HG03196 (cell line): ENCODE results near the gene RIMS4.

ENCODE experiments used
- ATAC-seq: cut with Tn5 transposase; IDR thresholded peaks from one replicate; pipeline ENCODE4 v1.9.1; 2021; ENCODE audit not compliant: unreplicated experiment

RIMS4 gene

DNA sequence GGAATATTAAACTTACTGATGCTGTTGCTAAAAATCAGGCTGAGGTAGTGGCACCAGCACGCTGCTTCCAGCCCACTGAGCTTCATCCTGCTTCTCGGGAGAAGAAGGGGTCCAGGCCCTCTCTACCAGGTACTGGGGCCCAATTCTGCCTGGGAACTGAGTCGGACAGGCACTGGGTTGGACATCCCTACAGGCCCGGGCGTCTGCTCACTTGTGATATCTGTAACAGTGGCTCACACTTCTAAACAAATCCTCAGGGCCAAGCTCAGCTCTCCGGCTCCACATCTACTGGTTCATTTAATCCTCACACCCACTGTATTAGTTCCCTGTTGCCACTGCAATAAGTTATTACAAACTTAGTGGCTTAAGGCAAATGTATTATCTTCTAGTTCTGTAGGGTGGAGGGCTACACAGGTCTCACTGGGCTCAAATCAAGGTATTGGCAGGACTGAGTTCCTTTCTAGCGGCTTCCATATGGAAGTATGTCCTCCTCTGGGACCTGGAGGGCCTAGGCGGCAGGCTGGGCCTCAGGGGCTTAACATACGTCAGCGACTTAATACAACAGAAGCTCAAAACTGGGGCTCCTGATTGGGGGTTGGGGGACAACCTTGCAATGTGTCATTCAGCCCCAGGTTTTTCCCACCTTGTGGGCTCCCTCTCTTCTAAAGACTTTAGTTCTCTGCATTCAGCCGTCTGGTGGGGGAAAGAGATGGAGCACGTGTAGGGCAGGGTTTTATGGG lies 66.3 kb downstream of the RIMS4 start:
- ATAC-seq = no peak

DNA sequence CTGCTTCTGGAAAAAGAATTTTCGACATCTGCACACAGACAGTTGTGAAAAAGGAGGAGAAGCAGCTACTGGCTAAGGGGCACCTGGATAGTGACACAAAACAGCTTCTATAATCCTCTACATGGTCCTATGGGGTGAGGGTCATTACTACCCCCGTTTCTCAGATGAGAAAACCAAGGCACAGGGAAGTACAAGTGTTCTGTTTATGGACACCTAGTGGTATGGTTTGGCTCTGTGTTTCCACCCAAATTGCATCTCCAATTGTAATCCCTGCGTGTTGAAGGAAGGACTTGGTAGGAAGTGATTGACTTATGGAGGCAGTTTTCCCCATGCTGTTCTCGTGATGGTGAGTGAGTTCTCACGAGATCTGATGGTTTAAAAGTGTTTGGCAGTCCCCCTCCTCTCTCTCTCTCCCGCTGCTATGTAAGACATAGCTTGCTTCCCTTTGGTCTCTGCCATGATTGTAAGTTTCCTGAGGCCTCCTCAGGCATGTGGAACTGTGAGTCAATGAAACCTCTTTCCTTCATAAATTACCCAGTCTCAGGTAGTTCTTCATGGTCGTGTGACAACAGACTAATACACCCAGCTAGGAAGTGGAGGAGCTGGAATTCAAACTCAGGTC lies 67.2 kb downstream of the RIMS4 start:
- no peak for ATAC-seq

DNA sequence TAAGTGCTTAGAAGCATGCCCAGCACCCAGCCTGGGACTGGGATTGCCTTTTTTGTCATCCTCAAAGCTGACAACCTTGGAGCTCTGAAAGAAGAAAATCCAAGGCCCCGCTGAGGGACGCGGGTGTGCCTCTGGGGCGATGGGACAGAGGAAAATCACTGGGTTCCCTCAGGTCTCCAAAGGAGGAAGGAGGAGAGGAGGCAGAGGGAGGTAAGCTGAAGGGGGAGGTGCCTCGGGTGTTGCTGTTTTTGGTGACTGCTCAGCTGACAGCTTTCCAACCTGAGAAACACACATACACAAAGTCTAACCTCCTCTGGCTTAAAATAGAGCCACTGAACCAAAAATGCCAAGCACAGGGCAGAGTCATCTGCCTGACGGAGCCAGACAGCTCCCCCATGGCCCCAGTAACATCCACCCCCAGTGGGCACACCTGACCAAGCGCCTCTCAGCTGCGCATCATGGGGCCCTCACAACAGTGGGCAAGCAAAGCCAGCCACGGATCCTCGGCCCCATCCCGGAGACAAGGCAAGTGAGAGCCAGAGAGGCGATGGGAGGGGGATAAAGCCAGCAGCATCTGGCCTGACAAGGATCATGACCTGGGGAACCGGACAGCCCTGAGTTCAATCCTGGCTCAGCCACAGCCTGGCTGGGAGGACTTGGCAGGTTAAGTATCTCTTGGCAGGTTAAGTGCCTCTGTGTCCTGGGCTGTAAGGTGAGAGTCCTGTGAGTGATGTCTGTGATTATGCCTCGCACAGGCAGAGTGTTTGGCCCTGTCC lies 67.9 kb downstream of the RIMS4 start:
- no peak for ATAC-seq

DNA sequence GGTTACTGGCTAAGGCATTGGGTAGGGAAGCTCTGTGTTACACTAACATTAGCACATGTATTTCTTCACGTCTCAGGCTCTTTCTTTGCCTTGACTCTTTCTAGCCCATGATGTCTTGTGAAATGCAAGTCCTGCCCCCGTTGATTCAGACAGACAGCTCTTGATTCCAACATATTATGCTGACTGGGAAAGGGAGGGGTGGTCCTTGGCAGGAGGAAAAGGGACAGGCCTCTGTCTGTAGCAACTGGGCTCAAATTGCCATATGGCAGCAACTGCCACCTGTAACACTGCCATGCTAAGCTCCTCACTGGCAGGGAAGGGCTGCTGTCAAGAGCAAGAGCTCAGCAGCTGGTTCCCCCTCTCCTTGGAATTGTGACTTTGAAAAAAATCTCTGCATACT lies 70.4 kb downstream of the RIMS4 start:
- no peak for ATAC-seq

DNA sequence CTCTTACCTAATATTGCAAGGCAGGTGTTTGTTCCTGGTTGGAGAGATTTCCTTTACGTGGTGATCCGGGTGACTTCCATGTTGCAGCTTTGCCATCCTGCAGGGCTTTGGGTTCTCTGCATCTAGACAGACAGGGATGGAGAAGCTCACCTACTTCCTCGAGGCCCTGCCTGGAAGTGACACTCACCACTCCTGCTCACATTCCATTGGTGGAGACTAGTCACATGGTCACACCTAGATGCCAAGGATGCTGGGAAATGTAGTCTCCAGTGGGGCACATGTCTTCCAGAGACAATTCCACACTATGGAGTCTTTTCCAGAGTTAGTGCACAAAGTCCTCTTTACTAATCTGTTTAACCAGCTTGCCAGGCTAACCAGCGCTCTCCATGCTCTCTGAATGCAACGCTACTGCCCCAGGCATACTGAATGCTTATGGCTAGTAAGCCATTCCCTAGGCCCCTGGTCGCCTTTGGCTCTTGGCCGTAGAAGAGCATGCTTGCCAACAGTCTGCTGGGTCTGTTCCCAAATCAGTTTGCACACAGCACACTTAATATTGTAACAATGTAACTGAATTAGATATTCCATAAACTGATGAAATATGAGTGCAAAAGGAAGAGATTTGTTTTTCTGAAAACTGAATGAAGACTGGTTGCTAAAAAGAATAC lies 71.4 kb downstream of the RIMS4 start:
- ATAC-seq = no peak

DNA sequence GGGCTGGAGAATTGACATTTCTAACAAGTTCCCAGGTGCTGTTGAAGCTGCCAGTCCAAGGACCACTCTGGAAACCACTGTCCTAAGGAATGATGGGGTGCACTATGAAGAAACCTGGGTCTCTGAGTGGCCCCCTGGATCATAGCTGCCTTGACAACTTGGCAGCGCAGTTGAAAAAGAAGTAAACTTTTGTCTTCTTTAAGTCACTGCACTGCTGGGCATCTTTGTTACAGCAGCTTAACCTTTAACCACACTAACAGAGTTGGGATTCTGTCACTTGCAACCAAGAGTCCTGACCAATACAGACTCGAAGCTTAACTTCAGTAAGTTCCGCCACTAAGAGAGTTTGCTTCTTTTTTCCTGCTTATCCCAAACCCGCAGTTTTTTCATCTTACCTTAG lies 73.2 kb downstream of the RIMS4 start:
- ATAC-seq = no peak

DNA sequence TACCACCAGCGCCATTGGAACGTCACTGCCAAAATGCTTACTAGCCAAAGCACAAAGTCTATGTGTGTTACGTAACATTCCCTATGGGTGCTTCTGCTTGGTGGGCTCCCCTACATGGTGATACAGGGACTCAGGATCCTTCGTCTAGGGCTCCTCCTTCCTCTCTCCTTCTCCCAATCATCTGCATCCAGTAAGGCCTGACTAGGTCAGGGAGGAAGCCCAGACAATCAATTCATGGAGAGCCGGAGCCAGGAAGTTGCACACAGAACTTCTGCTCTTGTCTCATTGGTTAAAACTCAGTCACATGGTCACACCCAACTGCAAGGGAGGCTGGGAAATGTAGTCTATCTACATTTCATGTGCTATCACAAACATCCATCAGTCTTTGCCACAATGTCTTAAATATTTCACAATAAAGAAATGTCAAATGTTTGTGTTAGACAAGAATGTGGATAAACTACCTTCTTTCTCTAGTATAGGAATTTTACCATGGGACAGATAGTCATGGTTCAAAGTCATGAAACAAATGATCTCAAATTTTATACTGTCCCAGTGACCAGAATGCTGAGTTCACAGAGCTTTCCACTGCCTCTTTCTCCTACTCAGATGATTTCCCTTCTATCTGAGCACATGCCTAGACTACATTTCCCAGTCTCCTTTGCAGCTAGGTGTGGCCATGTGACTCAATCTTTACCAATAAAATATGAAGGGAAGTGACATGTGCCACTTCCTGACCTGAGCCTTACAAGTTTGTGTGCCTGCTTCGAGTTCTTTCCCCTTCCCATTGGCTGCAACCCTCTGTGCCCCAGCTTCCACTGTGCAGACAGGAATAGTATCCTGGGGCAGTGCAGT lies 74.0 kb downstream of the RIMS4 start:
- ATAC-seq = no peak

DNA sequence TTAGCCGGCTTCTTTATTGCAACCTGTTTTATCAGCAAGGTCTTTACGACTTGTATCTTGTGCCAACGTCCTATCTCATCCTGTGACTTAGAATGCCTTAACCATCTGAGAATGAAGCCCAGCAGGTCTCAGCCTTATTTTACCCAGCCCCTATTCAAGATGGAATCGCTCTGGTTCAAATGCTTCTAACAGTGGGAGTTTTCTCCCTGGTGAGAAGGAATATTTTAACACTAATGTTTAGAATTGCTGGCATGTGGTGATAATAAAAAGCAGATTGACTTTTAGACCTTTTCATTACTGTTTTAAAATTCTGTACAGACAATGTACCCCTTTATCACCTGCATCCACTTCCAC lies 74.6 kb downstream of the RIMS4 start:
- no peak for ATAC-seq

DNA sequence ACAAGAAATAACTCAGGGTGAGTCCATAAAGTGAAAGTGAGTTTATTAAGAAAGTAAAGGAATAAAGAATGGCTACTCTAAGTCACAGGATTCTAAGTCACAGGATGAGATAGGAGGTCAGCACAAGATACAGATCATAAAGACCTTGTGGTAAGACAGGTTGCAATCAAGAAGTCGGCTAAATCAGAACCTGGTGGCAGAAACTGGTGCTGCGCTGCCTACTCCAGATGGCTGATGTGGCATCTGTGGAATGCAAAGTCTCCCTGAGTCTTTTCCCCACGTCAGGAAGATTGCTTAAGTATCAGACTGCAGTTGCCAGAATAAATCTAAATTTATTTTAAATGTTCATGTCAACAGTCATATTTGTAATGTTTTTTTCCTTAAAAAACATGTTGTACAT lies 75.4 kb downstream of the RIMS4 start:
- ATAC-seq = no peak

DNA sequence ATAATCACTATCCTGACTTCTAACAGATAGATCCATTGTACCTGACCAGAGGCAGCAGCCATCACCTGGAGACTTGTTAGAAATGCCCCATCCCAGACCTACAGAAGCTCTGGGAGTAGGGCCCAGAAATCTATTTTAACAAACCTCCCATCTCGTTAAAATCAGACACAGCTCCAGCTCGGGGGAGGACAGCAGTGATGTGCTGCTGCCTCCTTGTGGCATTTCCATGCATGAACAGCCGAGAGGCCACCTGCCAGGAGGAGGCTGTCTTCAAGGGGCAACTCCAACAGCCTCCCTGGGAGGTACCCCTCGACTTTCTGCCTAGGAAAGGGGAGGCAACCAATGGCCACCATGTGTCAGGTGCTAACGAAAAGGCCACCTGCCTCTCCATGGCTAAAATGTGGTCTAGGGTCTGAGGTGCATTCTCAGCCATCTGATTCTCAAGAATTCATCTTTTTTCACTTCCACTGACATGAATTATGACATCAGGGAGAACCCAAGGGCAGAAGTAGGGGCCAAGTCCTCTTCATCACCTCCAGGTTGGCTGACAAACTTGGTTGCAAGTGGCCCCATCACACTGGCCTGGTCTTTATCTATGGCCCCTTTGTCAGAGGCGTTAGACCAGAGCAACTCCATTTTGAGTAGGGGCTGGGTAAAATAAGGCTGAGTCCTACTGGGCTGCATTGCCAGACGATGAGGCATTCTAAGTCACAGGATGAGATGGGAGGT lies 76.8 kb downstream of the RIMS4 start:
- no peak for ATAC-seq

DNA sequence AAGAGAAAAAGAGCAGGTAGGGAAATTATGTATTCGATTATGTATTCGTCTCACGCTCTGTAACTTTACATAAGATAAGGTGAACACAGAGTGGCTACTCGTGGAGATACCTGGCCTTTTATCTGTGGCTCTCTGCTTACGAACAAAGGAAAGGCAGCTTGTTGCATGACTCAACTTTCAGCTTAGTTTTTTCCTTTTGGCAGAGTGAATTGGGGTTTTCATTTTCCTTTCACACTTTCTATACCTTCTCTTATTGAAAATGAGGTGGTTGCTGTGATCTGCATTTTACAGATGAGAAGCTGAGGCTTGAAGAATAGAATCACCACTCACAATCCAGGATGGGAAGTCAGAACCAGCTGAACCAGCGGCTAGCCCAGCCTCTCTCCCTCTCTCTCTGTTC lies 78.0 kb downstream of the RIMS4 start:
- ATAC-seq = no peak

DNA sequence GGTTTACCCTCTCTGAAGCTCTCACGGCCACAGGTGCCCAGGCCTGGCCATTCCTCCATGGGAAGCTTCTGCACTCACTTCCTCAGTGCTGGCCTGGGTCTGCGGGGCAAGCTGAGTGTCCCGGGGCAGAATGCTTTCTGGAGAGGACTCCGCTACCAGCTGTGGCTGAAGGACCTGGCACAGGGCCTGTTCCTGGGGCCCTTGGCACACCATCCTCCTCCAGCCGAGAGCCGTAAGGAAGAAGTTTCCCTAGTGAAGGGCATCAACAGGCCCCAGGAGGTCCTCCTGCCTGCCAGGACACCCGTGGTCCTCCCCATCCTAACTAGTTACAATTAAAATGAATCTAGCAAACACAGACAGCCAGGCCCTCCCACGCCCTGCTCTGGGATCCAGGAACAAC lies 78.7 kb downstream of the RIMS4 start:
- ATAC-seq = no peak

DNA sequence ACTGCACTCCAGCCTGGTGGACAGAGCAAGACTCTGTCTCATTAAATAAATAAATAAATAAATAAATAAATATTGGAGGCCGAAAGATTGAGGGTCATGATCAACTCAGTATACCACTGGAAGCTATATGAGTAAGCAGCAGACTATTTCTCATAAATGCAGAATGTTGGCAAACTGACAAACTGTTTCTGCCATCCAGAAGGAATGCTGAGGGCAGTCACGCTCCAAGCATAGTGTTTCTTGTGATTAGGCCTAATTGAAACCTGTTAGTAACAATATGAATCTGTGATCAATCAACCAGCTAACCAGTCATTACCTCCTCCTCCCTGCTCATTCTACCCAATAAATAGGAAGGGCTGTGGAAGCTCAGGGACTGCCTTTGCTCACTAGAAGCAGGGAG lies 79.9 kb downstream of the RIMS4 start:
- ATAC-seq = no peak

DNA sequence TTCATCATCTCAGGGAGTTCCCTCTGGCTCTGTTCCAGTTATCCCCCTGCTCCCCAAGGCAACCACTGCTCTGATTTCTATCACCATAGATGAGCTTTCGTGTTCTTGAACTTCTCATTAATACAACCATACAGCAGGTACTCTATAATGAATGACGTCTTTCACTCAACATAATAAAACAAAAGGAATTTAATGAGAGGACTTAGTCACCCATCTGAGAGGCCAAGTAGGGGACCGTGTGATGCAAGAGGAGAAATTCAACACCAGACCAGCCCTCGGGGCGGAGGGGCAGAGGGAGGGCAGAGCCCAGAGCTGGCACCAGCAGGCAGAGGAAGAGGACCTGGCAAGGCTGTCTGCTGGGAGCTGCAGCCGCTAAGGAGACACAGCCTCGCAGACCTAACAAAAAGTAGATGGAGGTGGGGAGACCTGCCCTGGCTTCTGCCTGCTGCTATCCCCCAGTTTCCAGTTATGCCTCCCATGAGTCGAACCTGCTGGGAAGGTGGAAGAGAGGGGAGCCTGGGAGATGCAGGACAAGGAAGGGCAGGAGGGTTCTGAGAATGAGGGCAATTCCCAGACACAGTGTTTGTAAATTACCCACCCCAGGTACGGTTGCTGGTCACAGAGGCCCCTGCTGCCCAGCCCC lies 81.4 kb downstream of the RIMS4 start:
- no peak for ATAC-seq

DNA sequence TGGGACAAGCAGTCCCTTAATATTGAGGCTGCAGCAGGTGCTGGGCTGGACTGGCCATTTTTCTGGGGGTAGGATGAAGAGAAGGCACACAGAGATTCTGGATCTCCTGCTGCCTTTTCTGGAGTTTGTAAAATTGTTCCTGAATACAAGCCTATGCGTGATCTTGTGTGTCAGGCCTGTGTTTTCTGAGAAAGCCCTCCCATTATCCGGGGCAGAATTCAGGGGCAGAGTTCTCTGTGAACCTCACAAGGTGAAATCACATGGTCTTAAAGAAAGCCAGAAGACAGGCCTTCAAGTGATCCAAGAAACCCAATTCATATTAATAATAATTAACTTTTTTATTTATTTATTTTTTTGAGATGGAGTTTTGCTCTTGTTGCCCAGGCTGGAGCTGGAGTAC lies 82.7 kb downstream of the RIMS4 start:
- no peak for ATAC-seq

DNA sequence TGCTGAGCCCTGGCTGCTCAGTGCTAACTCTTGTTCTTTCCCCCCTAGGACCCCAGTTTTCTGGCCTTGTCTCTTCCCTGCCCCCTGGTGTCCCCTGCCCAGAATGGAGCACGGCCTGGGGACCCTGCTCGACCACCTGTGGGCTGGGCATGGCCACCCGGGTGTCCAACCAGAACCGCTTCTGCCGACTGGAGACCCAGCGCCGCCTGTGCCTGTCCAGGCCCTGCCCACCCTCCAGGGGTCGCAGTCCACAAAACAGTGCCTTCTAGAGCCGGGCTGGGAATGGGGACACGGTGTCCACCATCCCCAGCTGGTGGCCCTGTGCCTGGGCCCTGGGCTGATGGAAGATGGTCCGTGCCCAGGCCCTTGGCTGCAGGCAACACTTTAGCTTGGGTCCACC lies 83.3 kb downstream of the RIMS4 start:
- no peak for ATAC-seq

DNA sequence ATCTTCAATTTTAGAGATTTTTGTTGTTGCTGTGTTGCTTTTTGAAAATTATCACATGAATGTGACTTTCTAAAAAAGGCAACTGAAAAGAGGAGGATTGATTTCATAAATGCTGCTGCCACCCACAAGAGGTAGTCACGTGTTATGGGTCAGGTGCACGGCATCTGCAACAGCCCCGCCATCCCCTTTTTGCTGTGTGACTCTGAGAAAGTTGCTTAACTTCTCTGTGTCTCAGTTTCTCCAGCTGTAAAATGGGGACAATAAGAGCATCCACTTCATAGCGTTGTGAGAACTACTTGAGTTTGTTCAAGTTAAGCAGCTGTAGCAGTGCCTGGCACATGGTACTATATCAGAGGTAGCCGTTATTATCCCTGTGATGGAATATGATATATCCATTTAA lies 84.5 kb downstream of the RIMS4 start:
- ATAC-seq = no peak

DNA sequence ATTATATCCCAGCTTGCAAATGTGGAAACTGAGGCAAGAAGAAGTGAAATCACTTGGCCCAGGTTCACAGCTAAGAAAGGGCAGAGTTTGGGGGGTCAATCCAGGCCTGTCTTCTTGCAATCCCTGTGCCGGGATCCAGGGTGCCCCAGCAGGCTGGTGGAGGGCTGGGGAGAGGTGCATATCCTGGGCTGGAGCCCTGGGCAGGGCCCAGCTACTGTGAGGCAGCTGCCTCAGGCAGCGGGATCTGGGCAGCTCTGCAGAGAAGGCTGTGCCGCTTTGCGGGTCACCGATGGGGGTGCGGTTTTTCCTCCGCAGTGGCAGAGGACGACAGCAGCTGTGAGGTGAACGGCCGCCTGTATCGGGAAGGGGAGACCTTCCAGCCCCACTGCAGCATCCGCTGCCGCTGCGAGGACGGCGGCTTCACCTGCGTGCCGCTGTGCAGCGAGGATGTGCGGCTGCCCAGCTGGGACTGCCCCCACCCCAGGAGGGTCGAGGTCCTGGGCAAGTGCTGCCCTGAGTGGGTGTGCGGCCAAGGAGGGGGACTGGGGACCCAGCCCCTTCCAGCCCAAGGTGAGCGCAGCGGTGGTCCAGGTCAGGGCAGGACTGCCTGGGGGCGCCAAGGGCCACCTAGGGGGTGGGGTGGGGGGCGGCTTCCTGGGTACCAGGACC lies 85.8 kb downstream of the RIMS4 start:
- ATAC-seq = no peak

DNA sequence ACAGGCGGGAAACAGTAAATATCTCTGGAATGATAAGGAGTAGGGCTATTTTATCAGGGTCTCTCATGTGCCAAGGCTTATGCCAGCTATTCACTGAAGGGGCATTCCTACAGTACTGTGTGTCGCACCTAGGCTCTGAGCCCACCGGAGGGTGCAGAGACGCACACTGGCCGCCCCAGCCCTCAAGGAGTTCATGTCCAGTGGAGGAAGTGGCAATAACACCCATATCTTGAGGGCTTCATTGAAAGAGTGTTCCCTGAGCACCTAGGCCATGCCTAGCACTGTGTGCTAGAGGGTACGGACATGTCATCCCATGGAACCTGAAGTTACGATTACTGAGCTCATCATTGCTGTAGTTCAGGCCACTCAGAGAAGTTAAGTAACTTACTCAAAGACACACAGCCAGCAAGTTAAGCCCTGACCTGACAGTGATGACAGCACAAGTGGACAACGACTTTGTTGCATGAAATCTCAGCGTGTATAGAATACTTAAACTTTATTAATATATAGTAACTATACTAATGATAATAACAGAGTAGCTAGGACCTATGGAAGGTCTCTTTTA lies 86.5 kb downstream of the RIMS4 start:
- no peak for ATAC-seq
